ENCODE data around the gene NIM1K.
"Not testable (repeated sequence)": the region's sequence is repeated elsewhere in the genome, so short reads cannot be mapped to it uniquely, and the experiment has no call there.

NIM1K gene

GRCh38 chr5:43305948-43306565 lies 114.0 kb downstream of the NIM1K start:
- Histone ChIP-seq H2BK120ac (ENCODE audit: low read depth, low read length) (no peak overlapping the region), H2BK5ac (ENCODE audit: low read length) (no peak overlapping the region), H3K4me2 (ENCODE audit: low read length) (no peak overlapping the region), H3K79me1 (ENCODE audit: low read length) (peaks cover 1% of the 10 kb centered on the region), H4K5ac (ENCODE audit: low read length) (no peak overlapping the region), H3K9ac (ENCODE audit: low read length) (no peak overlapping the region), H3K4me1 (ENCODE audit: control insufficient read depth, low read depth, low read length) (peaks cover 10% of the 10 kb centered on the region), H2BK15ac (replicated peaks; ENCODE audit: low read depth) (no peak overlapping the region), H3K23ac (ENCODE audit: low read length) (no peak overlapping the region), H3K18ac (ENCODE audit: low read length) (no peak overlapping the region), H3K79me2 (ENCODE audit: control insufficient read depth, insufficient read depth, low read length) (peaks cover 77% of the 10 kb centered on the region), H4K8ac (ENCODE audit: low read depth, low read length) (no peak overlapping the region), H3K36me3 (ENCODE audit: control insufficient read depth, insufficient read depth, low read length) (peaks cover 2% of the 10 kb centered on the region), H3K56ac (ENCODE audit: low read length) (no peak overlapping the region), H2AK5ac (ENCODE audit: low read length) (no peak overlapping the region), H3K27ac (ENCODE audit: low read depth, low read length) (no peak overlapping the region), H3K4me3 (ENCODE audit: low read length) (no peak overlapping the region), H3K27me3 (ENCODE audit: insufficient read depth, low read length, poor library complexity) (no peaks in the 10 kb centered on the region), H3K4ac (ENCODE audit: low read depth, low read length) (no peak overlapping the region)
- peak; percentile 77 for DNase-seq
- no CpG with 5 or more reads among the region's 1 CpG for WGBS (ENCODE audit: extremely low coverage, insufficient coverage, low lambda C conversion rate)

- H2BK120ac ChIP-seq (ENCODE audit: low read depth, low read length); DNase-seq; H3K4me1 ChIP-seq (ENCODE audit: control insufficient read depth, low read depth, low read length); H3K56ac ChIP-seq (ENCODE audit: low read length); H3K9ac ChIP-seq (ENCODE audit: low read length); H3K27me3 ChIP-seq (ENCODE audit: insufficient read depth, low read length, poor library complexity); H3K18ac ChIP-seq (ENCODE audit: low read length); H3K4me2 ChIP-seq (ENCODE audit: low read length); H3K23ac ChIP-seq (ENCODE audit: low read length); H3K36me3 ChIP-seq (ENCODE audit: control insufficient read depth, insufficient read depth, low read length); H4K8ac ChIP-seq (ENCODE audit: low read depth, low read length); H2BK5ac ChIP-seq (ENCODE audit: low read length); H3K79me1 ChIP-seq (ENCODE audit: low read length); H2AK5ac ChIP-seq (ENCODE audit: low read length); H3K4me3 ChIP-seq (ENCODE audit: low read length); H3K27ac ChIP-seq (ENCODE audit: low read depth, low read length); H3K4ac ChIP-seq (ENCODE audit: low read depth, low read length); H2BK15ac ChIP-seq (replicated peaks; ENCODE audit: low read depth); H4K5ac ChIP-seq (ENCODE audit: low read length): not testable (repeated sequence)
- peaks cover 79% of the 10 kb centered on the region for H3K79me2 ChIP-seq (ENCODE audit: control insufficient read depth, insufficient read depth, low read length)
- WGBS (ENCODE audit: extremely low coverage, insufficient coverage, low lambda C conversion rate) = no CpG with 5 or more reads among the region's 5 CpGs
Measured at GRCh38 chr5:43306954-43307353, 114.9 kb downstream of the NIM1K start.

- Histone ChIP-seq H3K36me3 (ENCODE audit: control insufficient read depth, insufficient read depth, low read length) (peaks cover 2% of the 10 kb centered on the region), H4K5ac (ENCODE audit: low read length) (no peak overlapping the region), H3K4me3 (ENCODE audit: low read length) (no peak overlapping the region), H3K27ac (ENCODE audit: low read depth, low read length) (no peak overlapping the region), H3K9ac (ENCODE audit: low read length) (peak overlapping the region; percentile 60), H2BK5ac (ENCODE audit: low read length) (no peak overlapping the region), H2AK5ac (ENCODE audit: low read length) (no peak overlapping the region), H3K27me3 (ENCODE audit: insufficient read depth, low read length, poor library complexity) (no peaks in the 10 kb centered on the region), H3K79me1 (ENCODE audit: low read length) (no peaks in the 10 kb centered on the region), H2BK120ac (ENCODE audit: low read depth, low read length) (no peak overlapping the region), H4K8ac (ENCODE audit: low read depth, low read length) (no peak overlapping the region), H3K4me2 (ENCODE audit: low read length) (no peak overlapping the region), H3K23ac (ENCODE audit: low read length) (no peak overlapping the region), H3K4ac (ENCODE audit: low read depth, low read length) (no peak overlapping the region), H3K79me2 (ENCODE audit: control insufficient read depth, insufficient read depth, low read length) (peaks cover 72% of the 10 kb centered on the region), H3K4me1 (ENCODE audit: control insufficient read depth, low read depth, low read length) (peaks cover 10% of the 10 kb centered on the region), H3K18ac (ENCODE audit: low read length) (no peak overlapping the region), H2BK15ac (replicated peaks; ENCODE audit: low read depth) (no peak overlapping the region), H3K56ac (ENCODE audit: low read length) (peak overlapping the region; percentile 53)
- WGBS (ENCODE audit: extremely low coverage, insufficient coverage, low lambda C conversion rate) = no CpG with 5 or more reads among the region's 3 CpGs
- peak; percentile 56 for DNase-seq
Measured at GRCh38 chr5:43309122-43309521, 117.1 kb downstream of the NIM1K start.

GRCh38 chr5:43309637-43310036 lies 117.6 kb downstream of the NIM1K start:
- no peak overlapping the region for H3K4ac ChIP-seq (ENCODE audit: low read depth, low read length)
- H4K8ac ChIP-seq (ENCODE audit: low read depth, low read length) = no peak overlapping the region
- peaks cover 70% of the 10 kb centered on the region for H3K79me2 ChIP-seq (ENCODE audit: control insufficient read depth, insufficient read depth, low read length)
- H3K9ac ChIP-seq (ENCODE audit: low read length) = peak overlapping the region; percentile 60
- no peak overlapping the region for H3K18ac ChIP-seq (ENCODE audit: low read length)
- H3K79me1 ChIP-seq (ENCODE audit: low read length) = no peaks in the 10 kb centered on the region
- no peaks in the 10 kb centered on the region for H3K27me3 ChIP-seq (ENCODE audit: insufficient read depth, low read length, poor library complexity)
- H3K56ac ChIP-seq (ENCODE audit: low read length) = peak overlapping the region; percentile 67
- peaks cover 10% of the 10 kb centered on the region for H3K4me1 ChIP-seq (ENCODE audit: control insufficient read depth, low read depth, low read length)
- no peak overlapping the region for H2AK5ac ChIP-seq (ENCODE audit: low read length)
- H3K4me2 ChIP-seq (ENCODE audit: low read length) = peak overlapping the region; percentile 39
- H3K4me3 ChIP-seq (ENCODE audit: low read length) = no peak overlapping the region
- H3K36me3 ChIP-seq (ENCODE audit: control insufficient read depth, insufficient read depth, low read length) = peaks cover 2% of the 10 kb centered on the region
- no peak overlapping the region for H2BK120ac ChIP-seq (ENCODE audit: low read depth, low read length)
- H3K27ac ChIP-seq (ENCODE audit: low read depth, low read length) = no peak overlapping the region
- no peak for DNase-seq
- no peak overlapping the region for H2BK15ac ChIP-seq (replicated peaks; ENCODE audit: low read depth)
- no peak overlapping the region for H3K23ac ChIP-seq (ENCODE audit: low read length)
- no peak overlapping the region for H4K5ac ChIP-seq (ENCODE audit: low read length)
- H2BK5ac ChIP-seq (ENCODE audit: low read length) = no peak overlapping the region

- Histone ChIP-seq H2BK15ac (replicated peaks; ENCODE audit: low read depth) (no peak overlapping the region), H2AK5ac (ENCODE audit: low read length) (no peak overlapping the region), H3K56ac (ENCODE audit: low read length) (peak overlapping the region; percentile 99), H4K8ac (ENCODE audit: low read depth, low read length) (no peak overlapping the region), H3K18ac (ENCODE audit: low read length) (peak overlapping the region; percentile 93), H4K5ac (ENCODE audit: low read length) (no peak overlapping the region), H3K79me2 (ENCODE audit: control insufficient read depth, insufficient read depth, low read length) (peaks cover 53% of the 10 kb centered on the region), H3K4me3 (ENCODE audit: low read length) (peak overlapping the region; percentile 98), H3K23ac (ENCODE audit: low read length) (no peak overlapping the region), H3K4me1 (ENCODE audit: control insufficient read depth, low read depth, low read length) (peaks cover 10% of the 10 kb centered on the region), H3K27ac (ENCODE audit: low read depth, low read length) (peak overlapping the region; percentile 8), H3K27me3 (ENCODE audit: insufficient read depth, low read length, poor library complexity) (no peaks in the 10 kb centered on the region), H3K9ac (ENCODE audit: low read length) (peak overlapping the region; percentile 96), H3K79me1 (ENCODE audit: low read length) (no peaks in the 10 kb centered on the region), H3K4ac (ENCODE audit: low read depth, low read length) (no peak overlapping the region), H2BK5ac (ENCODE audit: low read length) (no peak overlapping the region), H3K36me3 (ENCODE audit: control insufficient read depth, insufficient read depth, low read length) (peaks cover 2% of the 10 kb centered on the region), H3K4me2 (ENCODE audit: low read length) (peak overlapping the region; percentile 91), H2BK120ac (ENCODE audit: low read depth, low read length) (no peak overlapping the region)
- WGBS (ENCODE audit: extremely low coverage, insufficient coverage, low lambda C conversion rate) = no CpG with 5 or more reads among the region's 6 CpGs
- DNase-seq = no peak
Measured at GRCh38 chr5:43312076-43312661, 120.1 kb downstream of the NIM1K start.

GRCh38 chr5:43312699-43313034 lies 120.6 kb downstream of the NIM1K start:
- Histone ChIP-seq H2BK5ac (ENCODE audit: low read length) (peak overlapping the region; percentile 97), H3K79me1 (ENCODE audit: low read length) (no peaks in the 10 kb centered on the region), H4K8ac (ENCODE audit: low read depth, low read length) (no peak overlapping the region), H2BK15ac (replicated peaks; ENCODE audit: low read depth) (no peak overlapping the region), H3K27ac (ENCODE audit: low read depth, low read length) (peak overlapping the region; percentile 94), H3K4me3 (ENCODE audit: low read length) (peak overlapping the region; percentile 98), H3K4ac (ENCODE audit: low read depth, low read length) (peak overlapping the region; percentile 92), H3K27me3 (ENCODE audit: insufficient read depth, low read length, poor library complexity) (no peaks in the 10 kb centered on the region), H3K4me2 (ENCODE audit: low read length) (peak overlapping the region; percentile 91), H2BK120ac (ENCODE audit: low read depth, low read length) (peak overlapping the region; percentile 16), H2AK5ac (ENCODE audit: low read length) (peak overlapping the region; percentile 71), H3K56ac (ENCODE audit: low read length) (peak overlapping the region; percentile 99), H3K23ac (ENCODE audit: low read length) (peak overlapping the region; percentile 92), H3K9ac (ENCODE audit: low read length) (peak overlapping the region; percentile 96), H4K5ac (ENCODE audit: low read length) (no peak overlapping the region), H3K79me2 (ENCODE audit: control insufficient read depth, insufficient read depth, low read length) (peaks cover 51% of the 10 kb centered on the region), H3K18ac (ENCODE audit: low read length) (peak overlapping the region; percentile 93), H3K36me3 (ENCODE audit: control insufficient read depth, insufficient read depth, low read length) (peaks cover 2% of the 10 kb centered on the region), H3K4me1 (ENCODE audit: control insufficient read depth, low read depth, low read length) (peaks cover 10% of the 10 kb centered on the region)
- WGBS (ENCODE audit: extremely low coverage, insufficient coverage, low lambda C conversion rate) = no CpG with 5 or more reads among the region's 9 CpGs
- DNase-seq = no peak

Data from mesendoderm (in vitro differentiated cells).